Activated naive CD4-positive, alpha-beta T cell treated with anti-CD3 and anti-CD28 coated beads for 36 hours (primary cell): Measurements from ENCODE around the gene ZNF334. TPM values are rescaled to one million over a fixed set of nuclear protein-coding genes. Genes with fewer than 3 reads are reported as not detected.

Source experiments
- CTCF ChIA-PET: fragments of 350-600 bp; sonication (Branson Sonifier 250); formaldehyde crosslinking; loops from one replicate; lab custom pipeline; 2021; ENCODE audit warnings: antibody characterized with exemption; lab: Charles Lee
- DNase-seq: peaks from one replicate; pipeline ENCODE4 v3.0.0-alpha.2; 2020
- H3K27ac Mint-ChIP-seq: one replicate; pipeline ENCODE4 v1.8.0; 2021; ENCODE audit warnings: mild to moderate bottlenecking, mixed read lengths
- H3K27me3 Mint-ChIP-seq: one replicate; pipeline ENCODE4 v1.8.0; 2021; ENCODE audit warnings: low read depth, mixed read lengths
- H3K36me3 Mint-ChIP-seq: one replicate; pipeline ENCODE4 v1.8.0; 2021; ENCODE audit warnings: low read depth, mixed read lengths
- H3K4me1 Mint-ChIP-seq: one replicate; pipeline ENCODE4 v1.8.0; 2021; ENCODE audit warnings: low read depth, mixed read lengths
- H3K4me3 Mint-ChIP-seq: one replicate; pipeline ENCODE4 v1.8.0; 2021; ENCODE audit warnings: mild to moderate bottlenecking, moderate library complexity, mixed read lengths
- H3K9me3 Mint-ChIP-seq: one replicate; pipeline ENCODE4 v1.8.0; 2021; ENCODE audit warnings: mixed read lengths
- intact Hi-C: fragments of 100-400 bp; cut with micrococcal nuclease; formaldehyde crosslinking; loops from one replicate; pipeline ENCODE4 v1.15.1; 2023
- total RNA-seq, 2 experiments: library from RNA; stranded (reverse); gene quantifications; one replicate each; pipeline ENCODE4 v1.2.3, GENCODE V29; 2021

Gene ZNF334
- total RNA-seq, 2 experiments from 2014 or later: 1.7 to 2.1 TPM

DNA sequence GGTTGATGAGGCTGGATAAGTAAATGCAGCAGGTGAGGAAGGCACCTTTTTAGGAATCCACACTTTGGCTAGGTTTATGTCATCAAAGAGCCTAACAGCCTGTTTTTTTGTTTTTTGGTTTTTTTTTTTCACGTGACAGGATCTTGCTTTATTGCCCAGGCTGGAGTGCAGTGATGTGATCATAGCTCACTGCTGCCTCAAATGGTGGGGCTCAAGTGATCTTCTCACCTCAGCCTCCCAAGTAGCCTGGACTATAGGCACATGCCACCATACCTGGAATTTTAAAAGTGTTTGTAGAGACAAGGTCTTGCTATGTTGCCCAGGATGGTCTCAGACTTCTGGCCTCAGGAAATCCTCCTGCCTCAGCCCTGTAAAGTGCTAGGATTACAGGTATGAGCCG lies 36.1 kb downstream of the ZNF334 start:
- H3K36me3 Mint-ChIP-seq: no peaks in the 10 kb centered on the region
- H3K27me3 Mint-ChIP-seq: peaks cover 19% of the 10 kb centered on the region
- CTCF ChIA-PET: no interaction called here
- intact Hi-C loops: no loop called here
- no peak for DNase-seq
- H3K27ac Mint-ChIP-seq: no peak overlapping the region
- no peaks in the 10 kb centered on the region for H3K4me1 Mint-ChIP-seq
- H3K4me3 Mint-ChIP-seq: no peak overlapping the region
- no peaks in the 10 kb centered on the region for H3K9me3 Mint-ChIP-seq

DNA sequence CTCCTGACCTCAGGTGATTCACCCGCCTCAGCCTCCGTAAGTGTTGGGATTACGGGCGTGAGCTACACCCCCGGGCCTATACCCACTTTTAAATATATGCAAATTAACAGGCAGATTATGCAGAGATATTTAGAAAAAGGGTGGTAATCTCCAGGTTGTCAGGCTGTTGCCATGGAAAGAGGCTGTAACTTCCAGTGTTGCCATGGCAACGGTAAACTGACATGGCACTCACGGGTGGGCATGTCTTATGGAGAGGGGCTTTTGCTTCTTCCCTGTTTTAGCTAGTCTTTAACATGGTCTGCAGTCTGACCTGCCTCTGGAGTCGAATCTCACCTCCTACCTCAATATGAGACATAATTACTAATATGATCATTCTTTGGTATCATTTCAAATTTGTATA lies 44.9 kb downstream of the ZNF334 start:
- Mint-ChIP-seq H3K36me3 (no peaks in the 10 kb centered on the region), H3K27ac (no peak overlapping the region), H3K4me1 (no peaks in the 10 kb centered on the region), H3K4me3 (no peak overlapping the region), H3K27me3 (peaks cover 12% of the 10 kb centered on the region), H3K9me3 (no peaks in the 10 kb centered on the region)
- intact Hi-C loops: no loop called here
- DNase-seq: no peak
- CTCF ChIA-PET: no interaction called here

DNA sequence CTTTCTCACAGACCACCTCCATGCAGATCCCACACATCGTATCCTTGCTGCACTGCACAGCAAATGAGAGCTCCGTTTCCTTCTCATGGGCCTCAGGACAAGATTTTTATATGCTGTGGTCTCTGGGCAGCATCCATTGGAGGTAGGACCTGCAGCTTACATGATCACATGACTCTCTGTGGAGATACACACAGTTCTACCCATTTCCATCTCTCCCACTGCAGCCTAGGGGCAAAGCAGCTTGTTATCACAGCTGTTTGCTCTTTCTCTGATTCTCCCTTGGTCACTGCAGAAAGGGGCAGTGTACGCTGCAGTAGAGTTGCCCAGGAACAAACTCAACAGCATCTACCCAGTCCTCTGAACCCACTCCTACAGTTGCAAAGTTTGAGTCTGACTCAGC lies 48.9 kb downstream of the ZNF334 start:
- Mint-ChIP-seq H3K4me3 (no peak overlapping the region), H3K27me3 (peaks cover 14% of the 10 kb centered on the region), H3K36me3 (no peaks in the 10 kb centered on the region), H3K27ac (no peak overlapping the region), H3K9me3 (no peaks in the 10 kb centered on the region), H3K4me1 (no peaks in the 10 kb centered on the region)
- DNase-seq: no peak
- intact Hi-C loops: no loop called here
- CTCF ChIA-PET: interaction anchor here (0.5 kb wide), 1 partner anchor 189 kb away, joined by 5 read pairs; no protein-coding TSS in a partner anchor

DNA sequence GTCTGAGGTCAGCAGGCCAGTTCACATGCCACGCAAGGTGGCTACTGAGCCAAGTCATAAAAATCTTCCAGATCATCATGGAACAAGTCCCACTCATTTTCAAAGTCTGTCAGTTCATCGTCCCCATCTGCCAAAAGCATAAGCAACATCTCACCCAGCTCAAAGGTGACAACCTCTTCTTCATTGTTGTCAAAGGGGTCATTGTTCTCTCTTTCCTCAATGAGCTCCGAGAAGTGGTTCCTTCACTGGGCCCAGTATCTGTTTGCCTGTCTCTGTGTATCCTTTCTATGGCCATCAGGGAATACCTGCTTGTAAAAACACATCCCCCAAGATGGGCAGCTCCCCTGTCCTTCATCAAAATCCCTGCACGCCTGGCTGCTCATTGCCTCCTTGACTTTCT lies 49.5 kb downstream of the ZNF334 start:
- H3K9me3 Mint-ChIP-seq: no peaks in the 10 kb centered on the region
- no peak for DNase-seq

DNA sequence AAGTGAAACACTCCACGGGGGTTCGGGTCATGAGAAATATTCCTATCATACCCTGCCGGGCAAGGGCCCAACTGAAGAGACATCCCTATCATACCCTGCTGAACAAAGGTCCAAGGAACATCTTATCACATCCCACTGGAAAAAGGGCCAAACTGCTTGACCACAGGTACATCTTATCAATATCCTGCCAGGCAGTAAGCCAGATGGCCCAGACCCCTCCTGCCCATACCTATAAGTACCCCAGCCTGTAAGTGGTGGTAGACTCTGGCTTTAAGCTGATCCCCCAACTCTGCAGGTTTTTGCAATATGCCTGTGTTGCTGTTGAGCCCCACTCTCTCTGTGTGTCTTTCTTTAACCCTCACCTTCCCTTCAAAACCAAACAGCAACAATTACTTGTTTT lies 51.6 kb downstream of the ZNF334 start:
- DNase-seq: no peak
- Mint-ChIP-seq H3K4me1 (peaks cover 8% of the 10 kb centered on the region), H3K4me3 (no peak overlapping the region), H3K9me3 (peaks cover 5% of the 10 kb centered on the region), H3K27ac (no peak overlapping the region), H3K27me3 (peaks cover 24% of the 10 kb centered on the region), H3K36me3 (peaks cover 2% of the 10 kb centered on the region)
- CTCF ChIA-PET: no interaction called here
- intact Hi-C loops: no loop called here

More for the DNA sequence above, 49.5 kb downstream of the ZNF334 start:
- Mint-ChIP-seq H3K4me3 (no peak overlapping the region), H3K36me3 (no peaks in the 10 kb centered on the region), H3K27me3 (peaks cover 19% of the 10 kb centered on the region), H3K27ac (no peak overlapping the region), H3K4me1 (peaks cover 6% of the 10 kb centered on the region)
- CTCF ChIA-PET: interaction anchor here (0.5 kb wide), 1 partner anchor 189 kb away, joined by 5 read pairs; no protein-coding TSS in a partner anchor
- intact Hi-C loops: no loop called here

DNA sequence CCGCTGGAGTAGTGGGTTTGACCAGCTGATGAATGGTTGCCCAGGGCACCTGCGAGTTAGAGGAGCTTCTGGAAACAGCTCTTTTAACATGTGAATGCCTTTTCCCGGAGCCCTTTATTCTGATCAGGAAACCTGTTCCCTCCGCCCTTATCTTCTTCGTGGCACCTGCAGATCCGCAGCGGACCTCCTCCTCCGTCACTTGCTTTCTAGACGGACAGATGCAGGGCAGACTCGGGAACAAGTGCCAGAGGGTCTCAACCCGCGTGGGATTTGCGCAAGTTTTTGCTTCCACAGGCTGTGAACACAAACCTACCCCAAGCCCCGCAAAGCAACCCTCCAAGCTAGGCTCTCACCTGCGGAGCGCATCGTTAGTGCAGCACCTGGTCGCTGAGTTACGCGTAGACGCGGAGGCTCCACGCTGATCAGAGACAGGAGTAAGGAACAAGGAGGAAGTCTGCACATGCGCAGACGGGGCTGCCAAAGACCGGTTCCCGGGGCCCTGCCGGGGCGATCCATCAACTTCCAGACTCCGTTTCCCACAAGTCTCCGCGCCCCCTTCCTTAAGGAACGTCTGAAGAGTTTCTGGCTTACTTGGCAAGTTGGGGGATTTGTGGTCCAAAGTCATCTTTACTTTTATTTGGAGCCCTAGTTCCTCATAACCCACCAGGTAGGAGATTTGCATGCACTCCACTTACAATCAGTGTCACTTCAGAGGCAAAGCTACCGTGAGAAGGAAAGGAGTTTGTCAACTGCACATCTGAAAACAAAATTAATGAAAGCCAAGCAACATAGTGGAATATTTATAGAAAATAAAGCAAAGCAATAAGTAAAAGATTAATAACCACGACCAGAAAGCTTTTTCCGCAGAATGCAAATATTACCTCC lies 54.3 kb downstream of the ZNF334 start:
- H3K27ac Mint-ChIP-seq: no peak overlapping the region
- CTCF ChIA-PET: no interaction called here
- peaks cover 7% of the 10 kb centered on the region for H3K36me3 Mint-ChIP-seq
- DNase-seq: peak; percentile 9
- peaks cover 32% of the 10 kb centered on the region for H3K27me3 Mint-ChIP-seq
- H3K4me3 Mint-ChIP-seq: no peak overlapping the region
- peaks cover 18% of the 10 kb centered on the region for H3K9me3 Mint-ChIP-seq
- peaks cover 8% of the 10 kb centered on the region for H3K4me1 Mint-ChIP-seq
- intact Hi-C loops: no loop called here

DNA sequence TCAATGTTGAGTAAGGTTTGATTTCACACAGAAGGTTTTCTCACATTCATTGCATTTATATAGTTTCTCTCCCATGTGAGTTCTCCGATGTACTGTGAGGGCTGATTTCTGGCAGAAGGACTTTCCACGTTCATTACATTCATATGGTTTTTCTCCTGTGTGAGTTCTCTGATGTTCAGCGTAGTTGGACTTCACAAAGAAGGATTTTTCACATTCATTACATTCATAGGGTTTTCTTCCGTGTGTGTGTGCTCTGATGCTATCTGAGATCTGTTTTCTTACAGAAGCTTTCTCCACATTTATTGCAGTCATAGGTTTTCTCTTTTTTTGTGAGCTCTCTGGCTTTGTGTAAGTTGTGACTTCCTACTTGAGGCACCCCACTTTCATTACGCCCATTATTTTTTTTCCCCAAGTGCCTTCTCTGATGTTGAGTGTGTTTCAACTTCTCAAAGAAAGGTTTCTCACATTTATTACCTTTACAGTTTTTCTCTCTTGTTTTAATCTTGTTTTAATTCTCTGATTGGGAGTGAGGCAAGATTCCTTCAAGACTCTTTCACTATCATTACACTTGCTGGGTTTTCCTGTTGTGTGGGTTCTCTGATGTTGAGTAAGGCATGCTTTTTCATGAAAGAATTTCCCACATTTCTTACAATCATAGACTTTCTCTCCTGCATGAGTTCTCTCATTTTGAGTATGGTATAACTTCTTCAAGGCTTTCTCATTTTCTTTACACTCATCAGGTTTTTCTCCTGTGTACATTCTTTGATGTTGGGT lies 56.9 kb downstream of the ZNF334 start:
- CTCF ChIA-PET: no interaction called here
- intact Hi-C loops: no loop called here
- H3K4me1 Mint-ChIP-seq: peaks cover 8% of the 10 kb centered on the region
- H3K4me3 Mint-ChIP-seq: no peak overlapping the region
- no peak for DNase-seq
- peaks cover 7% of the 10 kb centered on the region for H3K36me3 Mint-ChIP-seq
- peaks cover 33% of the 10 kb centered on the region for H3K27me3 Mint-ChIP-seq
- no peak overlapping the region for H3K27ac Mint-ChIP-seq
- peaks cover 18% of the 10 kb centered on the region for H3K9me3 Mint-ChIP-seq

DNA sequence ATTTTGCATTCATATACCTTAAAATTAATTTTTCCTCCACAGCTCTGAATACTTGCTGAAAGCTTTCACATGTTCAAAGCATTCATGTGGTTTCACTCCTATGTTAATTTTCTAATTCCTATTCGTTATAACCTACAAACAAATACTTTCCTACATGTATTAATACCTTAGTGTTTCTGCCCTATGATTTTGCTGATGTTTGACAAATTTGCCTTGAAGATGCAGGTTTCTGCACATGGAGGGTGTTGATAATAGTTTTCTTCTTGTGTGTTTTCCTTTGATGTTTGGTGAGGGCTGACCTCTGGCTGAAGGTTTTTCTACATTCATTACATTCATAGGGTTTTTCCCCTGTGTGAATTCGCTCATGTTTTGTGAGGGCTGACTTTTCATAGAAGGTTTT lies 57.6 kb downstream of the ZNF334 start:
- intact Hi-C loops: no loop called here
- DNase-seq: no peak
- peaks cover 18% of the 10 kb centered on the region for H3K9me3 Mint-ChIP-seq
- H3K4me1 Mint-ChIP-seq: peaks cover 8% of the 10 kb centered on the region
- CTCF ChIA-PET: no interaction called here
- no peak overlapping the region for H3K4me3 Mint-ChIP-seq
- H3K27me3 Mint-ChIP-seq: peaks cover 32% of the 10 kb centered on the region
- H3K27ac Mint-ChIP-seq: no peak overlapping the region
- peaks cover 7% of the 10 kb centered on the region for H3K36me3 Mint-ChIP-seq

Other genes with a start within 250 kb of the ZNF334 start
- gene CDH22, start 205.1 kb downstream of the ZNF334 start, total RNA-seq: under 1 TPM in 1 of 2 experiments, not detected in 1; 0.07 TPM
- 10 to 100 TPM; 76.8 to 81.0 TPM for gene ELMO2, start 106.9 kb downstream of the ZNF334 start, total RNA-seq
- gene OCSTAMP, start 37.1 kb upstream of the ZNF334 start, total RNA-seq: not detected
- not detected for gene SLC13A3, start 137.9 kb upstream of the ZNF334 start, total RNA-seq
- 1 to 10 TPM; 7.8 to 8.3 TPM for gene TP53RK, start 175.9 kb upstream of the ZNF334 start, total RNA-seq
- not detected for gene SLC2A10, start 196.1 kb upstream of the ZNF334 start, total RNA-seq